HG02973 (cell line): Measurements from ENCODE around the gene CUL4A.

Source experiments
- ATAC-seq: cut with Tn5 transposase; IDR thresholded peaks from one replicate; pipeline ENCODE4 v1.9.1; 2021; ENCODE audit warnings: moderate library complexity; ENCODE audit not compliant: unreplicated experiment

The CUL4A gene

DNA sequence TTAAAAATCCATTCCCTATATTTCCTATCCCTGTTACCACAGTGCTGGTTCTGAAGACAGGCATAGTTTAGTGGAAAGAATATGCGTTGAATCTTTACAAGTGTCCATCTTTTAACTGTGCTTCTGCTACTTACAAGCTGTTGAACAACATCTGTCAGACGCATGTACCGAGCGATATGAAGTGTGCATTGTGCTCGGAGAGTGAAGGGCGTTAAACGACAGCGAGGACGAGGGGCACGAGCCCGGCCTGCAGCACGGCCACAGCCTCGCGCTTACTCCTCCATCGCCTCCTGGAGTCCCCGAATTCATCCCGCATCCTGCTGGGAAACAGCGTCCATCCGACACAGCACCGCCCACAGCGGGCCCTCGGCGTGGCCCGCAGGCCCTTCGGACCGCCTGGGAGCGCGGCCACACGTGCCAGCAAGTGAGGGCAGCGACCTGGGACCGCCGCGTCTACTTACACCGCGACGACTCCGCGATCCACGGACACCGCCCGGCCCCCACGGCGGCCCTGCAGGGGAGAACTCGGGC, 1.5 kb upstream of the CUL4A start:
- ATAC-seq, result peak; percentile 9

DNA sequence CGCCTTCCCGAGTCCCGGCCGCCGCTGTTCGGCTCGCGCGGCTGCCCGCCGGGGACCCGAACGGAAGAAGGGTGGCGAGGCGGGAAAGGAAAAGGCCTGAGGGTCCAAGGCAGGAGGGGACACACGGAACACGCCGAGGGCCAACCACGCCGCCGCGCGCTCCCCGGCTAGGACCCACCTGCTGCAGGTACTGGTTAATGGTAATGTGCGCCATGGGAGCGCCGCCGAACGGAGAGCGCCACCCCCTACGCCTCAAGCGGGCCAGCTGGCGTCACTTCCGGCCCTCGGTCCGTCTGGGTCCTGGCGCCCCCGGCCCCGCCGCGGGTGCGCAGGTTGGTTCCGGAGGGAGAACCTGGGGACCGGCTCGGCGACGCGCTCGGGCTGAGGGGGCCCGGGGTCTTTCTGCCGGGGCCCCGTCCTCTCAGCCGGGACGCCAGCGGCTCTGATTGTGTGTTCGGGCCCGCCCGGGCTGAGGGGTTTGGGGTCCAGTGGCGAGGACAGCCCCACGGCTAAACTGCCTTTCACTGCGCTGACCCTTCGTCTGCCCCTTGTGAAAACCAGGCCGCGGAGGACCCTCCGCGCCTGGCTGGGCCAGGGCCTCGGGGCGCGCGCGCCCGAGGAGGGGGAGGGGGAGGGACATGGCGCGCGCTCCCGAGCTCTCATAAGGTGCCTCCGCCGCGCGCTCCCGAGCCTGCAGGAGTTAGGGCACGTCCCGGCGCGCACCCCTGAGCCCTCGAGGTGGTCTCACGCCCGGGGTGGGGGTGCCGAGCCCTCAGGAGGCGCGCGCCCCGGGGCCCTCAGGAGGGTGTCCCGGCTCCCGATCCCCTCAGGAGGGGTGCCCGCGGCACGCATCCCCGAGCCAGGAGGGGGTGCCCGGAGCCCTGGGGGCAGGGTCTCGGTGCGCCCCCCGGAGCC, 735 bp upstream of the CUL4A start, which contains the start of gene PCID2:
TSS of gene PCID2 (minus strand) at position 249 of the 915 bp plus-strand sequence. CDS start at position 214, 35 bp downstream.
- ATAC-seq, result peak; percentile 58

DNA sequence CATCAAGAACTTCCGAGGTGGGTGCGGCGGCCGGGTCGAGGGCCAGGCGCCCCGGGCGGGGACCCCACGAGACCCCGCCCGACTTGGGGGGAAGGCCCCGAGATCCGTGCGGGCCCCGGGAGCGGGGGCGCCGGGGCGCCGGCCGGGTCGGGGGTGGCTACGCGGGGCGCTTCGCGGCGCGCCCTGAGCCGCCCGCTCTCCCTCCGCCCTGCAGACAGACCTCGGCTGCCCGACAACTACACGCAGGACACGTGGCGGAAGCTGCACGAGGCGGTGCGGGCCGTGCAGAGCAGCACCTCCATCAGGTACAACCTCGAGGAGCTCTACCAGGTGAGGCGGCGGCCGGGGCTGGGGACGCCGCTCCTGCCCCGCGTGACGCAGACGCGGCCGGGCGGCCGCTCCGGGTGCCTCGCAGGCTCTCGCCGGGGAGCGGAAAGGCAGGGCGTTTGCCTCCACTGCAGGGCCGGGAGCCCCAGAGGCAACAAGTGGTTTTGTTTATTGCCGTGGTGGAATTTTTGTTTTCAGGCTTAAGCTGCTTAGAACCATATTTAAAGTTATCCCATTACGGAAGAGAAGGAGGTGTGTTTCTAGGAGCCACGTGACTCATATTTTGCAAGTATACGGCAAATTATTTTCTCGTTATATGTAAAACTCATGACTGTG, 477 bp downstream of the CUL4A start:
- ATAC-seq, result peak; percentile 34

DNA sequence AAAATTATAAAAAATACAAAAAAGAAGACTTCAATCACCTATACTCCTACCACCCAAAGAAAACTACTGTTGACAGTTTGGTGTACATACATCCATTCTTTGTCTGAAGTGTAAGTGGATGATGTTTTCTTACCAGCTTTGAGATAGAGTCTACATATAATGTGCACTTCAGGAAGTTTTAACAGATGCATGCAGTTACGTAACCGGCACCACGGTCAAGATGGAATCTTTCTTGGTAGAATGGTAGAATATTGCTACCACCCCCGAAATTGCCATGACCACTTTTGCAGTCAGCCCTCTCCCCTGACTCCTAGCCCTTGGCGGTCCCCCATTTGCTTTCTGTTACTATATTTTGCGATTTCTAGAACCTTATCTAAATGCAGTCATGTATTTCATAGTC, 1.4 kb downstream of the CUL4A start:
- no peak for ATAC-seq

DNA sequence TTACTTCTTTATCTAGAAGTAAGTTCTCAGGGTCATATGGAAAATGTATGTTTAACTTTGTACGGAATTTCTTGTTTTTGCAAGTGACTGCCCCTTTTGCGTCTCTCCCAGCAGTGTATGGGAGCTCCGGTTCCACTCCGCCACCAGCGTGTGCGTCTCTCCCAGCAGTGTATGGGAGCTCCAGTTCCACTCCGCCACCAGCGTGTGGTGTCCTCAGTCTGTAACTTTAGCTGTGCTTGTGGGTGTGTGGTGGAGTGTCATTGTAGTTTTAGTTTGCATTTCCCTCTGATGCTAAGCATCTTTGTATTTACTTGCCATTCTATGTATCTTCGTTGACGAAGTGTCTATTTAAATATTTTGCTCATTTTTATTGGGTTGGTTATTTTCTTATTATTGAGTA, 2.4 kb downstream of the CUL4A start:
- no peak for ATAC-seq

DNA sequence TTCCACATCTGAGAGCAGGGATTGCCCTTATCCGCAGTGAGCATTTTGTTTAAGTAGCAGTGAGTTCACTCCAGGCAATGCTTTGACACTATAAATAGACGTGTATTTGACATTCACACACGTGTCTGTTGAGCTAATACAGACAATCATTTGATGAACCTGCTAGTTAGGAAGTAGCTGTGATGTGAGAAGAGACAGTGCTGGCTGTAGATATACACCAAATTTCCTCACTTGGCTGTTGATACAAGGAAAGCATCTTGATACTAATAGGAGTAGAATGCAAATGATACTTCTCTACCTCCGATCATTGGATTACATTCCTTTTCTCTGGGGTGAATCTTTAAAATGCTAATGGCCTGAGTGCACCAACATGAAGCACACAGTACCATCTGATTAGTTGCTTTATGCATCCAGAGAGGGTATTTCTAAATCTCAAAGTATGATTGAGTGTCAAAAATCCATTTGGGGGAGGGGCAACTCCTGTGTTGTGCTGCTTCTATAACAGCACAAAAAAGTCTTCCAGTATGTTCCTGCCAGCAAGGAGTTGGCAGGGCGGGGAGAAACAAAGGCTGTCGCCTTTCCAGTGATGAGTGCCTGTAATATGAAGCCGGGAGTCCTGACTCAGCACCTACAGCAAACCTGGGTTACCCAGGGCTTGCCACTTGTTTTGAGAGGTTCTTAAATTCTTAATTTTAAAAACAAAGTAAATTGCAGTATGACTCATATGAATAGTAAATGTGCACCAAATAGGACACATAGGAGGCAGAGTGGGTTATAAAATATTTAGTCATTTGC, 7.0 kb downstream of the CUL4A start:
- ATAC-seq, result no peak

DNA sequence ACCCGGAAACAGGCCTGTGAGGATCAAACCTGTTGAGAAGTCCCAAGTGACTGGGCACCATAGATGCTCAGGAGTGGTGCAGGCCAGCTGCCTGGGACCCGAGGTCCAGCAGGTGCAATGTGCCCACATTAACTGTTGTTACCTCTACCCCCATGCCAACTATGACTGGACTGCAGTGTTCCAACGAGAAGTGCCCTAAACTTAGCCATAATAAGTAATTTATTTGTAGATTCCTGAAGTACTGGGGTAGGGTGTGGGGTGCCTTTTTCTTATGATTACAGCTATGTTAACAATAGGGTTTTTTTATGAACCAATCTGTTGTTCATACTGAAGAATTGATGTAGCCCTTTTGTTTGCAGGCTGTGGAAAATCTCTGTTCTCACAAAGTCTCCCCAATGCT, 9.2 kb downstream of the CUL4A start:
- no peak for ATAC-seq

DNA sequence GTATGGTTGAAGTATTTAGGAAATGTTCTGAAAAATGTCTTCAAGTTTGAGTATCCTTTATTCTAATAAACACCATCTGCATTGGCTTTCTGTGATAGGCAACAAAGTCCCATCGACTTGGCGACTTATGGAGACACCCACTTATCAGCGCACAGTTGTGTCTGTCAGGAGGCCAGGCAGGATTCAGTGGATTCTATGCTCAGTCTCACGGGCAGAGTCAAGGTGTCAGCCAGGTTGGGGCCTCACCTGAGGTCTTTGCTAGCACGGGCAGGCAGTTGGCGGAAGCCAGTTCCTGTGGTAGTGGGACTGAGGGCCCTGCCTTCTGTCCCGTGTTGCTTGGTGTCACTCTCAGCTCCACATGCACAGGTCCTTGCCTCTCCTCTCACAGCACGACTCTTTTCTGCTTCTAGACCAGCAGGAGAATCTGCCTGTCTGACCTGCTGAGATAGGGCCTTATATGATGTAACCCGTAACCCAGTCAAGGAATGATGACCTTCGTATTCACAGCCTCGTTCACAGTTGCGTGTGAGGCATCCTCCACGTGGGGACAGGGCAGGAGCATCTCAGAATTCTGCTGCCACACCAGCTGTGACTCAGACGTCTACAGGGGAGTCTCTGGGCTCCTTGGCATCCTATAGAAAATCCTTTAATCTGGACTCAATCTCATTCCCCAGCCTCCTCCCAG, 10.0 kb downstream of the CUL4A start:
- no peak for ATAC-seq

DNA sequence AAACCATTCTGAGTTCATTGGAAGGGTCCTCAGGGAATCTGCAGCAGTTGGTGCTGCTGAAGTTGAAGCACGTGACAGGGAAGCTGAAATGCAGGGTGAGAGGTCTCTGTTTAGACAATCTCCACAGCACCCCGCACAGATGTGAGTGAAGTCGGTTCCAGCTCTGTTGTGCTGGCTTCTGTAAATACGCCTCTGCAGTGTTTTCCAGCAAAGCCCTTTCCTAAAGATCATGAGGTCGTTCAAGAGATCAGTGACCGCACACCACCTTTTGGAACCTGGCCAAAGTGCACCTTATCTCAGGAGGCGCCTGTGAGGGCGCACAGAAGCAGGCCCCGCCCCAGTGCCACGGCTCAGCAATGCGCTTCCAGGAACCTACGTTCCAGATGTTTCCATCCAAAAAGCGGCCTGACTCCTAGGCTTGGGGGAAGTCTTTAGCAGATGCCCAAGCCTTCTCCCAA, 10.8 kb downstream of the CUL4A start:
- ATAC-seq, result no peak

DNA sequence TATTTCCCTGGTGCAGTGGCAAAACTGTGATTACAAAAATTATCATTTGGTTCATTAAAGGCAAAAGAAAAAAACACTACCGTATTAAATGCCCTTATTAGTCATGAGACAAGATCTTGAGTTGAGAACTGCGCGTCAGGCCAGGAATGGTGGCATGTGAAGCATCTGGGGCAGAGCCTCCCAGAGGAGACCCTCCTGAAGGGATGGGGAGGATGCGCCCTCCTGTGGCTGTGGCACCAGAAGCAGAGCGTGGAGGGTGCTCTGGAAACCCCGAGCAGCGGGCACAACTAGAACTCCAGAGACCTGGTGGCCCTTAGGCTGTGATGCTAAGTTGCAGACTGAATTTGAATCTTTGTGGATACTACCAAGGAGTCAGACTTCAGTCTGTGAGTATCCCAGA, 11.5 kb downstream of the CUL4A start:
- ATAC-seq, result no peak

DNA sequence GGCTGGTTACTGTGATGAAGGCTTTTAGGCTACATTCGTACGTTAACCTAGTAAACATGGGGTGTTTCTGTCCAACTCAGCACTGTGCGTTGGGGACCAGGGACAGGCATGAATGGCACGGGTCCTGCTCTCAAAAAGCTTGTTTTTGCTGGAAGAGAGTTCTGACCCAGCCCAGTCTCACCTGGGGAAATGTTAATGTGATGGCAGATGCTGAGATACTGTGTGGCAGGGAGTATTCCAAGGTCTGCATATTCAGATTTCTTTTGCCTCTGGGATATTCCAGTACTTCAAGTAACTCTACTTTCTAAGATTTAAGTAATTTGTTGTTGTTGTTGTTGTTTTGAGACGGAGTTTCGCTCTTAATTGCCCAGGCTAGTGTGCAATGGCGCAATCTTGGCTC, 13.7 kb downstream of the CUL4A start:
- no peak for ATAC-seq

DNA sequence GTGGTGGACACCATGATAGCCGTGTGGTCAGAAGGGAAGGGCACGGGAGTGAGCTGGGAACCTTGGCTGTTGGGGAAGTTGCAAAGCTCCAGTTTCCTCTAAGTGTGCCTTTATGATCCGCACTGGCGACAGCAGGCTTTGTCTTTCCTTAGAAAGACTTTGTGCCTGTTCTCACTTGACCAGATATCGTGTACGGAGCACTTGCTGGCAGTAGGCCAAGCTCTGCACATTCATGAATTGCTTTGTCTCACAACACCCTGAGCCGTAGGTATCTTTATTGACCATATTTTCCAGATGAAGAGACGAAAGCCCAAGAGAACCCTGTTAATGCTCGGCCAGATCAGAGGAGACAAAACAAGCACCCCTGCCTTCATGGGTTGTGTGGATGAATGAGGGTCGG, 15.1 kb downstream of the CUL4A start:
- ATAC-seq, result no peak

DNA sequence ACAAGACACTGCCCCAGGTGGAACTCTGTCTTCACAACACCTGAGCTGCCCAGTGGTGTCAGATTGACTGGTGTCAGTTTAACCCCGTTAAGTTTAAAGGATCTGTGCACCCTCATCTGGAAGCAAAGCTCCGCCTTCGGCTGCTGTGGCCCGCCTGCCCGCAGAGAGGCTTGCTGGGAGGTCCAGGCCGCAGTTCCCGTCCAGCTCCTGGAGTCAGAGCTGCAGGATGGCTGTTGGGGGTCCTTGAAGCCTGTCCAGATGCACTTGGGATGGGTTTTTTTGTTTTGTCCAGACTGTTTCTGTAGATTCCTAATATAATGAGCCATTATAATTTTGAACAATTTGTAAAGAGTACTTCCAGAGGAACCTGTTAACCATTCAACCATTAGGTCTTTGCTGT, 16.1 kb downstream of the CUL4A start:
- no peak for ATAC-seq

DNA sequence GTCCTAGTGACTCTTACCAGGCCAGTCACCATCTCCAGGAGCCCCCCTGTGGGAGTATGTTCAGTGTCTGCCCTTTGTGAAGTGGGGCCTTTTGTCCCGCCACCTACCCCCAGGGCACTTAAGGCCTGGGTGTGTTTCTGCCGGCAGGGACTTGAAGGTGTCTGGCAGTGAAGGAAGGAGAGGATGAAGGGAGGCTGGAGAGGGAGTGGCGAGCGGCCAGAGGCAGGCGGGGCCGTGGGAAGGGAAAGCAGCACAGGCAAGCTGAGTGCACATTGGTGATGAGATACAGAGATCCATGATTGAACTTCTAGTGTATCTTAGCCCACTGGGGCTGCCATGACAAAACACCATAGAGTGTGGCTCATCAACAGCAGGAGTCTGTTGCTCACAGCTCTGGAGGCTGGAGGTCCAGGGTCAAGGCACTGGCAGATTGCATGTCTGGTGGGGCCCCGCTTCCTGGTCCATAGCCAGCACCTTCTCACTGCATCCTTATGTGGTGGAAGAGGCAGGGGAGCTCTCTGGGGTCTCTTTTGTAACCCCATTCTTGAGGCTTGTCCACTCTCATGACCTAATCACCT, 17.5 kb downstream of the CUL4A start:
- ATAC-seq, result no peak

DNA sequence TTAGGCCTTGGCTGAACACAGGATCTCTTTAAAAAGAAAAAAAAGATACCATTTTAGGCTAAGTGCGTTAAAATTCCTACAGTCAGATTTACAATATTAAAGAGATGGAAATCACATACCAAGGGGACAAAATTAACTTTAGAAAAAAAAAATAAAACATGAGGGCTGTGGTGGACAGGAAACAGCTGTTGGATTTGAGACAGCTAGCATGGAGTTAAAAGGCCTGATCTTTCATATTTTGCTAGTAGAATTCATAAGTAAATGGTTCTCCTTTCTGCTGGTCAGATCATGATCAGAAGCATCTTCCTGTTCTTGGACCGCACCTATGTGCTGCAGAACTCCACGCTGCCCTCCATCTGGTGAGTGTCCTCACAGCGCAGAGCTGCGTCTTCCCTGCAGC, 19.7 kb downstream of the CUL4A start:
- ATAC-seq, result no peak

DNA sequence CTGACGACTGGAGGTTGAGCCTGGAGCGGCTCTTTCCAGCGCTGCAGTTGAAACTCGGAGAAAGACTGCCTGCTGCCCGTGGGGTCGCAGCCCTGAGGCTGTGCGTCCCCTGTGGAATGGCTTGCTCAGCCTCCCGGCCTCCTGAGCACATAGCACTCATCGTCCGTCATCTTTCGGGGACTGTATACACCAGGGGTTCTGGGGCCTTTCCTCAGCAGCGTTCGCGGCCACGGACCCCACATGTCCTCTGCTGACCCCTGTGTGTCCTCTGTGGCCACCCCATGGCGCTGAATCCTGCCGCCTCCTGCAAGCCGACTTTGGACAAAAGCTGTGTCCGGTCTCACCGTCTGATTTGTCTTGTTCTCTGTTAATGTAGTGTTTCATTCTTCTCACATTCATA, 20.4 kb downstream of the CUL4A start:
- ATAC-seq, result no peak

DNA sequence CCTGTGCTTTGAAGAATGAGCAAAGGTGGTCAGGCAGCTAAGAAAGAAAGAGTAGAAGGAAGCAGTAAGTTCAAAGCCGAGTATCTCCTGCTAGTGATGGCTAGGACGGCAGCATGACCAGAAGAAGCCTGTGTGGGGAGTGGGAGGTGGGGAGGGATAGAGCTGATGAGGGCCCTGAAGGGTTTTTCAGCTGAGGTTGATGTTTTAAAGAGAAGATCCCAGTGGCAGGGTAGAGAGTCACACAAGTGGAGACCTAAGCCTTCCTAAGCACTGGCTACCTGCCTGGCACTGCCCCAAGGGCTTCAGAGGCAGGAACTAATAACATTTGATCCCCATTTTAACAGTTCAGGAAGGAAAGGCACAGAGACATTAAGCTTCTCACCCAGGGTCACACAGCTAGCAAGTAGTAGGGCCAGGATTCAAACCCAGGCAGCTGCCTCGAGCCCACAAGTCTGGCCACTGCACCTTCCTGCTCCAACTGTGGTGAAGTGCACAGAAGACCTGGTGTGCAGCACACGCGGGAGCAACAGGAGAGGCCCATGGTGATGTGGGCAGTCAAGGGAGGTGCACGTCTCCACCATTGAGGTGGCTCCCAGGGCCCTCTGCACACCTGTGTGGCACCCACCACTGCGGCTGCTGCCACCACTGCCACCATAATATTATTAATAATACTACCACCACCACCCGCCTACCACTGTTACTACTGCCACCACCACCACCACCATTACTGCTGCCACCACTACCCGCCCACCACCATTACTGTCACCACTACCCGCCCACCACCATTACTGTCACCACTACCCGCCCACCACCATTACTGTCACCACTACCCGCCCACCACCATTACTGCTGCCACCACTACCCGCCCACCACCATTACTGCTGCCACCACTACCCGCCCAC, 22.1 kb downstream of the CUL4A start:
- ATAC-seq, result no peak

DNA sequence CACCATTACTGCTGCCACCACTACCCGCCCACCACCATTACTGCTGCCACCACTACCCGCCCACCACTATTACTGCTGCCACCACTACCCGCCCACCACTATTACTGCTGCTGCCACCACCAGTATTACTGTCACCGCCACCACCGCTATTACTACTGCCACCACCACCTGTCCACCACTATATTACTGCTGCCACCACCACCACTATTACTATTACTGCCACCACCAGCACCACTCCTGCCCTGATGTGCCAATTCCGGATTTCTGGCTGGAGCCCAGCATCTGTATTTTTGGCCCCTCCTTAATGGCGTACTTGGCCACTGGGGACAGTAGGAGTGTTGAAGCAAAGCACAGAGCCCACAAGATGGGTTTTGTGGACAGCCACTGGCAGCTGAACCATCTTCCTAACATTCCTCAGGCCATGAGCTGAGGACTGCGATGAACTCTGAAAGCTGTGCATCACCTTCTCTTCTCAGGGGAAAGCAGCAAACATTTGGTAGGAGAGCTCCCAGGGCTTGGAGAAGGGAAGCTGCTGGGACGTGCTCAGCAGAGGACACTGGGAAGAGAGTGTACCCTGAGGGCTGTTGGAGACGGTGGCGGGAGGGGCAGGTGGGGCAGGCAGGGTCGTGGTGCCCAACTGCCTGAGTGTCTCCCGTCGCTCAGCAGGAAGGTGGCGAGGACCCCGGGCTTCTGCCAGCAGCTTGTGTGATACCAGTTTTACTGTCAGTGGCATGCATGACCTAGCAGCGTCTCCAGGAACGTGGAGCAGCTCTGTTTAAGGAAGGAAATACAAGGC, 23.0 kb downstream of the CUL4A start:
- no peak for ATAC-seq
